HG02642 (cell line): ENCODE measurements around the gene ANK3.

ENCODE experiments used
- ATAC-seq: cut with Tn5 transposase; IDR thresholded peaks from one replicate; pipeline ENCODE4 v1.9.1; 2021; ENCODE audit warnings: mild to moderate bottlenecking; ENCODE audit not compliant: unreplicated experiment, poor library complexity

The ANK3 gene

DNA sequence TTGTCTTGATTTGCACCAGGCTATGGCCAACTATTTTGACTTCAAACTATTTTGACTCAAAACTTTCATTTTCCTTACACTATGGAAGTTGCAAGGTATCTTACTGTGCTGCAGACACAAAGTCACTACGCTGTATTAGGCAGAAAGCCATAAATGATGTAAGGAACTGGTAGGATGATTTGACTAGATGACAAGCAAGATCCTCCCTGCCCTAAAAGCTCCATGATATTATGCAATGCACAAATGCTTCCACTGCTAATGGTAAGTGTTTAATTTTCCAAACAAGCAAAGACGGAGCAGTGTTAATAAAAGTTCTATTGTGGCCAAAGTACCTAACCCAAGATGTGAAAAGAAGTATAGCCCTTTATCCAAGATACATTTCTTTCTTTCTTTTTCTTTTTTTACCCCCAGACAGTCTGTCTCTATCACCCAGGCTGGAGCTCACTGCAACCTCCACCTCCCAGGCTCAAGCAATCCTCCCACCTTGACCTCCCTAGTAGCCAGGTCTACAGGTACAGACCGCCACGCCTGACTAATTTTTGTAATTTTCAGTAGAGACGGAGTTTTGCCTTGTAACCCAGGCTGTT lies 98.2 kb downstream of the ANK3 start:
- no peak for ATAC-seq

GRCh38 chr10:60290558-60290957 lies 99.1 kb downstream of the ANK3 start:
- ATAC-seq, result no peak

DNA sequence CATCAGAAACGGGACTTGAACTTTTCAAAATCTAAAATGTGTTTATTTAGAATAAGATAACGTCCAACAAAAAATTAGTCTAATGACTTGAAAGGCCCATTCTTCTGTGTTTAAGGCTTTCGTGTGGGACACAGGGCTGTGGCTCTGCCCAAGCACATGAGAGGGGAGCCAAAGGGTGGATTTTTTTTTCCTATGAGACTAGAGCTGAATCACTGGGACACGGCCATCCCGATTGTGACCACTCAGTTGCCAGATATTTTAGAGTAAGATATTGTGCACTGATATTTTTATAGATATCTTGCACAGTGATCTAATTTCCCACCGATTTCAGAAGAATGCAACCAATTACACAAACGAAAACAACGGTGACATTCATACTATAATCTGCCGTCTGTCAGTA lies 99.9 kb downstream of the ANK3 start:
- no peak for ATAC-seq

- ATAC-seq, result no peak
Observed at GRCh38 chr10:60288256-60288655, 101.4 kb downstream of the ANK3 start.

DNA sequence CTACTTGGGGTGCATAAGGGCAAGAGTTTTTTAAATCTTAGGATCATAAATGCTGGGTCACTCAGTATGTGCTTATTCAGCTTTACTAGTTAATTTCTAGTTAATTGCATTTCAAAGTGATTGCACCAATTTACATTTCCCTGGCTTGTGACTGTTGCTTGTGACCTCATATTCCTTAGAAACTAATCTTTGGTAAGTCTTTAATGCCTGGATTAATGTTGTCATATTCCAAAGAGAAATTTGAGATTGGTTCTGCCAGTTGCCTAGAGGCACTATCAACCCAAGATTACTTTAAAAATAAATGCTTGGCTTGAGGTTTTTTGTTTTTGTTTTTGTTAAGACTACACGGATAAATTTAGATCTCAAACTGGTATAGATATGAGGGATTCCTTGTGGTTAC lies 103.1 kb downstream of the ANK3 start:
- ATAC-seq, result no peak

GRCh38 chr10:60283397-60283796 lies 106.3 kb downstream of the ANK3 start:
- no peak for ATAC-seq

GRCh38 chr10:60282771-60283353 lies 106.8 kb downstream of the ANK3 start:
- no peak for ATAC-seq

GRCh38 chr10:60281792-60282353 lies 107.8 kb downstream of the ANK3 start:
- no peak for ATAC-seq

- no peak for ATAC-seq
Observed at GRCh38 chr10:60281331-60281730, 108.3 kb downstream of the ANK3 start.

DNA sequence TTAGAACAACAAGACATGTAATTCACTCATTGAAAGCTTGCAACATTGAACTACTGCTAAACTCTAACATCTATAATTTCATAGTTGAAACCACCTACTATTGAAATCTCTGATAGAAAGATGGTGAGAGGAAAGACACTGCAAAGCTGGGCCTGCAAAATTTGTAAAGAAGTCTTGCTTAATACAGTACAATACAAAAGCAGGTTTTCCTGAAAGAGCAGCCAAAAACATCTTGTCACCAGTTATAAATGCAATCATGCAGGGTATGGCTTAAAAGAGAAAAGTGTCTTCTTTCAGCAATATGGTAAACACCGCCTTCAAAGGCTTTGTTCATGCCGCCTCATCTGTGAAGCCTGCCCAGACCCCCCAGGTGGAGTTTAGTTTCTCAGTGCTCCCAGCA lies 109.2 kb downstream of the ANK3 start:
- no peak for ATAC-seq

- ATAC-seq, result no peak
Observed at GRCh38 chr10:60277656-60278055, 112.0 kb downstream of the ANK3 start.

- ATAC-seq, result no peak
Observed at GRCh38 chr10:60276232-60276631, 113.4 kb downstream of the ANK3 start.

- ATAC-seq, result no peak
Observed at GRCh38 chr10:60271319-60272040, 118.2 kb downstream of the ANK3 start.

DNA sequence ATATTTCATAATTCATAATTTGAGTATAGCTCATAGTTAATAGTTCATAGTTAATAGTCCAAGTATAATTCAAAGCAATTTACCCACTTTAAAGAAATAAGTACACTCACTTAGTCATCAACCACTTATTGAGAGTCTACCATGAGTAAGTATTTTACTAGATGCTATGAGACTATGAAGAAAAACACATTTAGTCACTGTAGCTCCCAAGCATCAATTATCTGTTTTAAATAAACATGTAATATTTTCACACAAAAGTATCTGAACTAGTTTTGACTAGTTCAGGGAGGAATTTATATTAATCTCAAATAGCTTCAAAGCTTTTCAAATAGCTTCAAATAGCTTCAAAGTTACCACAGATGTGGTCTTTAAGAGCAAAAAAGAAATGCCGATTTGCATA lies 119.2 kb downstream of the ANK3 start:
- no peak for ATAC-seq

- no peak for ATAC-seq
Observed at GRCh38 chr10:60267802-60268201, 121.9 kb downstream of the ANK3 start.

DNA sequence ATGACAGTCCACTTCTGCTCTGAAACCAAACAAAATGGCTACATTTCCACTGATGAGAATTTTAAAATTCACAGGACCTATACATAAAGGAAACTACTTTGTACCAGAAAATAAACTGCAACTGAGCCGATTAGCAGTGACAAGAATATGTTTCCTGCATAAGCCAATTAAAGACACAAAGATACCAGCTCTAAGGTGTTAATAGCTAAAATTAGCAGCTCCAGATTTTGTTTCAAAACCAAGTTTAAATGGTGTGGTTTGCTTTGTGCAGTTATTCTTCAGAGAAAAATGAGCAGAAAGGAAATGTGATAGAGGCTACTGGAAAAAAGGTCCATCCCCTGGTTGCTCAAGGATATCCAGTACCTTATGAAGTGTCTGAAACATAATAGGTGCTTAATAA lies 123.2 kb downstream of the ANK3 start:
- ATAC-seq, result no peak

GRCh38 chr10:60262647-60263126 lies 127.0 kb downstream of the ANK3 start:
- no peak for ATAC-seq

DNA sequence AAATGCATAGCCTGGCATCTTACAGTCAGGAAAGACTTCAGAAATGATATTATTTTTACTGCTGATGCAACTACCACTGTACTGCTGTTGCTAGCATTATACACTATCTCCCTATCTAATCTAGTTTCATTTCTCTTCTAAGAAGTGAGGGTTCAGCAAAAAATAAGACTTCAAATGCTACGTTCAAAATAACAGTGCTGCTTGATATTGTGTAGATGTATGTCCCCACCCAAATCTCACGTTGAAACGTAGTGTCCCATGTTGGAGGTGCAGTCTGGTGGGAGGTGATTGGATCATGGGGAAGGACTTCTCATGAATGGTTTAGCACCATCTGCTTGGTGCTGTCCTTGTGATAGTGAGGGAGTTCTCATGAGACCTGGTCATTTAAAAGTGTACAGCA lies 129.4 kb downstream of the ANK3 start:
- ATAC-seq, result no peak

DNA sequence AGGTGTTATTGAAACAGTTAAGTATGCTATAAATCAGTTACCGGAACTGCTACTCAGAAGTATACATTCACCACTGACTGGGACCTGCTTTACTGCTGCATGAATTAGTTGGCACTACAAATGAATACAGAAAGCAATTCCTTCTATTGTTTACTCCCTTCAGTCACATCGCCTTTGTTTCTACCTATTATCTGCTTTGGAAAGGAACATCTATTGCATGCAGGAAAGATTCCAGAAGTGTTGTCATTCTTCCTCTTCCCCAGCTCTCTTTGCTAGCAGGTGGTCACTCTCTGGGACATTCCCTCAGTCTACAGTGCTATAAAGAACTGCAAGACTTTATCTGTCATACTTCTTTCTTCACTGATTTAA lies 131.3 kb downstream of the ANK3 start:
- no peak for ATAC-seq

- ATAC-seq, result no peak
Observed at GRCh38 chr10:60257767-60258428, 131.8 kb downstream of the ANK3 start.

- ATAC-seq, result no peak
Observed at GRCh38 chr10:60254776-60255175, 134.9 kb downstream of the ANK3 start.
